ENCODE data around the gene ZBTB9. TPM values are rescaled to one million over a fixed set of nuclear protein-coding genes. Genes with fewer than 3 reads are reported as not detected.

ZBTB9 gene
- polyA plus RNA-seq, 3 donors: 0.79 to 3.1 (median 1.8) TPM

DNA sequence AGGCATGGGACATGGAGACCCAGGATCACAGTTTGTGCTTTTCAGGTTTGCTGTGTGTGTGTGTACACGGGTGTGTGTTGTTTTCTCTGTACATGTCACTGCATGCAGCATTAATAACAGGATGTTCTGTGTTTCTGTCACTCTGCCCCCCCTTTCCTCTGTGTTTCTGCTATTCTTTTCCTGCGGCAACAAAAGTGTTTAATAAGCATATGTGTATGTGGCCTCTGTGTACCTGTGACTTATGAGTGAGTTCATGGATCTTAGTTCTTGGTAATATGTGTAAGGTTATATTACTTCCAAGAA is 24.7 kb upstream of the ZBTB9 start:
- H3K27ac ChIP-seq (ENCODE audit: low read depth, low read length): no peak overlapping the region
- WGBS, 3 donors: 23 to 58% (median 28%) methylated on average over 2 of the region's 2 CpGs

DNA sequence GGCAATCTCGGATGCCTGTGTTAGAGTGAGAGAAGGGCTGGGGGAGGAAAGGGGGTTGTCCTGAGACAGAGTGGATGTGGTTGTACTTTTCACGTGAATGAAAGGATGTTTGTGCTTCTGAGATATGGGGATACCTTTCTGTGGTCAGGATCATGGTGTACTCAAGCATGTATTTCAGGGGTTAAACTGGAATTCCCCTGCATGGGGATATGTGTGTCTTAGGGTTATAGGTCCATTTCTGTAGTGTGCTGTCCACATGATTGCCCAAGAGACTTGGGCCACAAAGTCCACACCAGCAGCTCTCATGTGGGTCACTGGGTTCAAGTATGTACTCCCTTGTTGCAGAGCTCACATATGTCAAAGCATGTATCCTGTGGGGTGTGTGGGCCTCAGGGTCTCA is 24.0 kb upstream of the ZBTB9 start:
- 45 to 71% (median 48%) methylated on average over 2 of the region's 2 CpGs for WGBS, 3 donors
- H3K27ac ChIP-seq (ENCODE audit: low read depth, low read length): no peak overlapping the region

DNA sequence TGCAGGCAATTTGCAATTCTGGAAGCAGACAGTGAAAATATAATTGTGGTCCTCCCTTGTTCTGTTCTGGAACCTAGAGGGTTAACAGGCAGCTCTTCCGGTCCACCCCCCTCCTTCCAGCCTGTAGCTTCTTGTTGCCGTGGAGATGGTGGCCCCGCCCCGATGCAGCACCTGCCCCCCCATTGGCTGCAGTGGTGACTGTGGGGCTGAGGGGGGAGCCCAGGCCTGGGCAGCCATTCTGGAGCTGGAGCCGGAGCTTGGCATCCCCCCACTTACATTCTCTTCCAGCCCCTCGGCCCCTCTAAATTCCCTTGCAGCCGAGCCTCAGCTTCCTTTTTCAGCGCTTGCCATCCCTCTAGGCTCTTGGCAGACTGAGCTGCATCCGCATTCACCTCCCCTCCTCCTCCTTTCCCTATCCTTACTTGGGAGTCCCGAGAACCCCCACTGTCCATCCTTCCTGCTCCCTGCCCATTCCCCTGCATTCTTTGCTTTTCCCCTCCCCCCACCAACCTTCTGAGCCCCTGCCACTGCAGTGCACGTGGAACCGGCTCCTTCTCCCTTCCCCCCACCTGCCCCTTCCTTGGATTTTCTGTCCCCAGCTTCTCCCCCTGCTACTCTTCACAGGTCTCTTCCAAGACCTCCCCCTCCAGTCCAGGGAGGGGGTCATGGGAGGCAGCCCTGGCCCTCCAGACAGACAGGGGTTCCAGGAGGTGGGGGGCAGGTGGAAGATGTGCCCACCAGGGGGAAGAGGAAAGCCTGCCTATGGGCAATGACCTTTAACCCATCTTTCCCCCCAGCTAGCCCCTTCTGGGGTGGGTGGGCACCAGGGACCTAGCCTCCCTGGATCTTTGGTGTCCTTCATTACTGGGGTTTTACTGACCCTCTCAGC is 23.1 kb upstream of the ZBTB9 start:
- WGBS, 3 donors: 7 to 16% (median 8%) methylated on average over 6 to 12 of the region's 12 CpGs
- no peak overlapping the region for H3K27ac ChIP-seq (ENCODE audit: low read depth, low read length)

DNA sequence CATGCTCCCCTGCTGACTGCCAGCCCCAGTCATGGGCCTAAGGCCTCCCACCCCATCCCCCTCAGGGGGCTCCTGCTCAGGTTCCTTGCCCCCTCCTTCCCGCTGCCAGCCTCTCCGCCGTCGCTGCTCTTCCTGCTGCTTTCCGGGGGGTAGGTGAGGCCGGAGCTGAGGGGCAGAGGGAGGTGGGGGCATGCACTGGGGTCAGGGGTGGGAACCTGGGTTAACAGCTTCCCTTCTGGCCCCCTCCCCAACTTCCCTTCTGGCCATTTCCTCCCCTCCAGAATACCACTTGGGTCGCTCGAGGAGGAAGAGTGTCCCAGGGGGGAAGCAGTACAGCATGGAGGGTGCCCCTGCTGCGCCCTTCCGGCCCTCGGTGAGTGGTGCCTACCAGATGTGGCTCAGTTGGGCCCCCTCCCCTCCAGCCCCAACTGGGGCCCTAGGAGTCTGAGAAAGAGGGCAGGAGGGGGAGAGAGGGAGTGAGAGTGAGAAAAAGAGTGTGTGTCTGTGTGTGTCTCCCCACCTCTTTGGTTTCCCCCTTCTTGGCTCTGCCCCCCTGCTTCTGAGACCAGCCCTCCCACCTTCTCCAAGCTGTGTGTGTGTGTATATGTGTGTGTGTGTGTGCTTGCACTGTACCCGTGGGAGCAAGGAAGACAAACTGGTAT is 22.4 kb upstream of the ZBTB9 start:
- H3K27ac ChIP-seq (ENCODE audit: low read depth, low read length): no peak overlapping the region
- WGBS, 3 donors: 37 to 69% (median 50%) methylated on average over 12 of the region's 12 CpGs

DNA sequence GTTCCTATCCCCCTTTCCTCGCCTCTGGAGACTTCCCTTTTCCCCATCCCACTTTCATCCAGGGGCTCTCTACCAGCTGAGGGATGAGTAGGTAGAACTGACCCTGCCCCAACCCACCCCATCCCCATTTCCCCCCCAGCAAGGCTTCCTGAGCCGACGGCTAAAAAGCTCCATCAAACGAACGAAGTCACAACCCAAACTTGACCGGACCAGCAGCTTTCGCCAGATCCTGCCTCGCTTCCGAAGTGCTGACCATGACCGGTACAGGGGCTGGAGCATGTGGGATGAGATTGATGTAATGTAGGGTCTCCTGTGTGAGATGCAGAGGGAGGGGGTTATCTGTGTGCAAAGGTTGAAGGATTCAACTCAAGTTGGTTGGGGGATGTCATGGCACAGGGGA is 21.8 kb upstream of the ZBTB9 start:
- 54 to 79% (median 64%) methylated on average over 10 of the region's 10 CpGs for WGBS, 3 donors
- H3K27ac ChIP-seq (ENCODE audit: low read depth, low read length): no peak overlapping the region

DNA sequence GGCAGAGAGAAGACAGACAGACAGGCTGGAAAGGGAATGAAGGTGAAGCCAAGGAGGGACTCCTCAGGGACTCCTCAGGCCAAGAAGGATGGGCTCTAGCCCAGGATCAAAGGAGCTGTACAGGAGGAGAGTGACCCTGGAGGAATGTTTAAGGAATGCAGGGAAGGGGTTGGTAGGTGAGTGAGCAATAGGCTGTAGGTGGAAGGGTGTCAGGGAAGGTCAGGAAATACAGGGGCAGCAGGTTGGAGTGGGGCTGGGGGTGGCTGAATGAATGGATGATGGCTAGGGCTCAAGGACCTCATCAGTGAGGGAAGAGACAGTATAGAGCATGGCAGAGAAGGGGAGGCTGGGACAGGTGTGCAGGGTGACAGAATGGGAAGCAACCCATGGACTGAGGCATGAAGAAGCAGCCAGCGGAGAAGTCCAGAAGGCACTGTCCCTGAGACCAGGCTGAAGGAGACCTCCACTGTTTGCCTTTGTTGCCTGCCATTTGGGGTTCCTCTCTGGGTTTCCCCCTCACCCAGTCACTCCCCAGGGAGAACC is 21.3 kb upstream of the ZBTB9 start:
- 83 to 100% (median 89%) methylated on average over 1 of the region's 1 CpG for WGBS, 3 donors
- no peak overlapping the region for H3K27ac ChIP-seq (ENCODE audit: low read depth, low read length)

DNA sequence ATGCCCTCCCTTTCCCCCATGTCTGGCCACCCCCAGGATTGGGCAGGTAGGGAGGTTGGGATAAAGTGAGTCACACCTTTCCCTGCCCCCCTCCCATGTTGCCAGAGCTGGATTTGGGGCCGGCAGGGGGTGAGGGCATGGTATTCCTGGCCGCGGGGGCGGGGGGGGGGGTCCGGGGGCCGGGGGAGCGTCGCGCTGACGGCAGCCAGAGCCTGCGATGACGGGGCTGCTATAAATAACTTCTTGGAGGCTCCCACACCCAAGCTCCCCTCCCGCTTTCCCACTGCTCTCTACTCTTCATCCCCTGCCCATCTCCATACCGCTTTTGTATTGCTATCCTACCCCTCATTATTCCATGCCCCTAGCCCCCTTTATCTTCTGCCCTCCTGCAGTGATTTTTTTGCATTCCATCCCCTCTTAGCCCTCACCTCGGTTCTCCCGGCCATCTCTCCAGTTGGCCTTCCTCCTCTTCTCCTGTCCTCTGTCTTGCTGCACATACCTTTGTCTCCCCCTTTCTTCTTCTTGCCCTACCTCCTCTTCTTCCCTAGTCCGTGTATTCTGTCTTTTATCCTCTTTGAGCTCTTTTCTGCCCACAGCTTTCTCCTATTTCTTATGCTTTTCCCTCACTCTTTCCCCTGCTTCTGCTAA is 20.7 kb upstream of the ZBTB9 start:
- no peak overlapping the region for H3K27ac ChIP-seq (ENCODE audit: low read depth, low read length)

DNA sequence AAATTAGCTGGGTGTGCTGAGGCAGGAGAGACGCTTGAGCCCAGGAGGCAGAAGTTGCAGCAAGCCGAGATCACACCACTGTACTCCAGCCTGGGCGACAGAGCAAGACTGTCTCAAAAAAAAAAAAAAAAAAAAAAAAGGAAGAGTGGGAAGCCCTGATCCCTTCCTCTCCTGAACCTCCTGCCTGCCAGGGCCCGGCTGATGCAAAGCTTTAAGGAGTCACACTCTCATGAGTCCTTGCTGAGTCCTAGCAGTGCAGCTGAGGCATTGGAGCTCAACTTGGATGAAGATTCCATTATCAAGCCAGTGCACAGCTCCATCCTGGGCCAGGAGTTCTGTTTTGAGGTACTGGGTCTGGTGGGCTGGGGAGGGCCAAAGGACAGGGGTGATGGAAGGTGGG is 19.4 kb upstream of the ZBTB9 start:
- WGBS, 3 donors: 84 to 94% (median 87%) methylated on average over 4 of the region's 4 CpGs
- no peak overlapping the region for H3K27ac ChIP-seq (ENCODE audit: low read depth, low read length)

More for the DNA sequence above, 20.7 kb upstream of the ZBTB9 start:
- WGBS, 3 donors: 29 to 49% (median 31%) methylated on average over 9 to 16 of the region's 17 CpGs

DNA sequence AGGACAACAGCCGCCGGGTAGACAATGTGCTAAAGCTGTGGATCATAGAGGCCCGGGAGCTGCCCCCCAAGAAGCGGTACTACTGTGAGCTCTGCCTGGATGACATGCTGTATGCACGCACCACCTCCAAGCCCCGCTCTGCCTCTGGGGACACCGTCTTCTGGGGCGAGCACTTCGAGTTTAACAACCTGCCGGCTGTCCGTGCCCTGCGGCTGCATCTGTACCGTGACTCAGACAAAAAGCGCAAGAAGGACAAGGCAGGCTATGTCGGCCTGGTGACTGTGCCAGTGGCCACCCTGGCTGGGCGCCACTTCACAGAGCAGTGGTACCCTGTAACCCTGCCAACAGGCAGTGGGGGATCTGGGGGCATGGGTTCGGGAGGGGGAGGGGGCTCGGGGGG is 16.7 kb upstream of the ZBTB9 start:
- no peak overlapping the region for H3K27ac ChIP-seq (ENCODE audit: low read depth, low read length)
- 94 to 97% (median 95%) methylated on average over 13 to 18 of the region's 18 CpGs for WGBS, 3 donors

DNA sequence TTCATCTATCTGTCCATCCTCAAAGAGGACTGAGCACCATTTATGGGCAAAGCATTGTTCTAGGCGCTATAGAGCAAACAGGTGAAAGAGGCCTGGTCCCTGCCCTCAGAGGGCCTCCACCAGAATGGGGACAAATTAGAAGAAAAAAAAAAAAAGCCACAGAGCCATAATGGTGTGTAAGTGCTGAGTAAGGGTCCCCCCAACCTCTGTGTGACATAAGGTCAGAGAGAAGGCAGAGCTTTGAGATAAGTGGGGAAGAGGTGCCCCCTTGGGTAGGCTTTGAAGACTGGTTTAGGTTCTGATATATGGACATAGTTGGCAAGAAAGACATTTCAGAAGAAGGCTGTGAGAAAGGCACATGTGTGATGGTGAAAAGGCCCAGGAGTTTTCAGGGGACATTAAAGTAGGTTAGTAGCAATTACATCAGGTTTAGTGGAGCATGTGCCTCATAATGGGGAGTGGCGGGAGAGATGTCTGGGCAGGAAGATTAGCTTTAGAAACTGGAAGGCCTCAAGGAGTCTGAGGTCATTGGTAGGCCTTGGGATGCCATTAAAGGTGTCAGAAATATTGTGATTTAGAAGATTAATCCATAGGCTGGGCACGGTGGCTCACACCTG is 15.3 kb upstream of the ZBTB9 start:
- no peak overlapping the region for H3K27ac ChIP-seq (ENCODE audit: low read depth, low read length)
- WGBS, 3 donors: 92 to 95% (median 93%) methylated on average over 3 of the region's 3 CpGs

DNA sequence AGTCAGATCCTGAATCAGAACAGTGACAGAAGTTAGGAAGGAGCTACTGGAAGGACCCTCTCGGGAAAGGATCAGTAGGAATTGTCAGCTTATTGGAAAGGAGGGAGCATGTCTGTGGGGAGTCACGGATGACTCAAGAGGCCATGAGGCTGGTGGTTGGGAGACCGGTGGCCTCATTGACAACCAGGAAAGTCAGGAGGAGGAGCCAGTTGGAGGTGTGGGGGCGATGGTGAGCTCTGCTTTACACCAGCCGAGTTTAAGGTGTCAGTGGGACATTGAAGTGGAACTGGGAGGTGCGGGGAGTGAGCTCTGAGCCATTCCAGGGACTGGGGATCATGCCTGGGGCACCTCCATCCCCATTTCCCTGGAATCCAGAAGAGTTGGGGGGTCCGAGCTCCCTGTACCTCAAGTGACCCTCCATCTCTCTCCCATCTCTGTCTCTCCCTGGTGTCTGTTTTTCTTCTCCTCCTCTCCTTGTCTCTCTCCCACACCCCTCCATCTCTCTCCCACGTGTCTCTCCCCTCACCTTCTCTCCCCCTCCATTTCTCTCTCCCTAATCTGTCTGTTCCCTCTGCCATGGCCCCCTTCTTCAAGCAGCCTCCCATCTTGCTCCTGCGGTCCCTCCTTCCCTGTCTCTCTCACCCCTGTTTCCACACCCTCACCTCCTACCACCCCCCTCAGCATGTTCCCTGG is 14.3 kb upstream of the ZBTB9 start:
- no peak overlapping the region for H3K27ac ChIP-seq (ENCODE audit: low read depth, low read length)
- 78 to 80% (median 80%) methylated on average over 9 of the region's 9 CpGs for WGBS, 3 donors

DNA sequence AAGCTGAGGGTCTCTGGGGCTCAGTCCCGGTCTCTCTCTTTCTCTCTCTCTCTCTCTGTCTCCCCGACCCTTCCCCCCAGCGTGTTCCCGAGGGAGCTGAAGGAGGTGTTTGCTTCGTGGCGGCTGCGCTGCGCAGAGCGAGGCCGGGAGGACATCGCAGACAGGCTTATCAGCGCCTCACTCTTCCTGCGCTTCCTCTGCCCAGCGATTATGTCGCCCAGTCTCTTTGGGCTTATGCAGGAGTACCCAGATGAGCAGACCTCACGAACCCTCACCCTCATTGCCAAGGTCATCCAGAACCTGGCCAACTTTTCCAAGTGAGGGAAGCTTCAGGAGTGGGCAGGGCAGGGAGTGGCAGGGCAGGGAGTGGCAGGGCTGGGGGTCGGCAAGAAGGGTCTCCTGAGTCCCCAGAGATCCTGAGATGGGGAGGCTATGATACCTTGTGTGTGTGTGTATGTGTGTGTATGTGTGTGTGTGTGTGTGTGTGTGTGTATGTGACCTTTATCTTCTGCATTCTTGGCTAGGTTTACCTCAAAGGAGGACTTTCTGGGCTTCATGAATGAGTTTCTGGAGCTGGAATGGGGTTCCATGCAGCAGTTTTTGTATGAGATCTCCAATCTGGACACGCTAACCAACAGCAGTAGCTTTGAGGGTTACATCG is 13.6 kb upstream of the ZBTB9 start:
- 81 to 86% (median 82%) methylated on average over 19 of the region's 19 CpGs for WGBS, 3 donors
- H3K27ac ChIP-seq (ENCODE audit: low read depth, low read length): no peak overlapping the region

DNA sequence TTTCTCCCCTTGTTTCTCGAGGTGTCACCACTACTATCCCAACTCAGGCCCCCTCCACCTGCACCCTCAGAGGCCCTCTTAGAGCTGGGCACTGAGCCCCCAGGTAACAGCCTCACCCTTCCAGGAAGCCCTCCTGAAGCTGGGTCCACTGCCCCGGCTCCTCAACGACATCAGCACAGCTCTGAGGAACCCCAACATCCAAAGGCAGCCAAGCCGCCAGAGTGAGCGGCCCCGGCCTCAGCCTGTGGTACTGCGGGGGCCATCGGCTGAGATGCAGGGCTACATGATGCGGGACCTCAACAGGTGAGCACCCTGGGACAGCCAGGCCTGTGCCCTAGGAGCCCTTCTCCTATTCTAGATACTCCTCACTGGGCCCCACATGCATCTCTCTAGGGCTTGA is 12.9 kb upstream of the ZBTB9 start:
- 93 to 95% (median 94%) methylated on average over 9 of the region's 9 CpGs for WGBS, 3 donors
- H3K27ac ChIP-seq (ENCODE audit: low read depth, low read length): no peak overlapping the region

DNA sequence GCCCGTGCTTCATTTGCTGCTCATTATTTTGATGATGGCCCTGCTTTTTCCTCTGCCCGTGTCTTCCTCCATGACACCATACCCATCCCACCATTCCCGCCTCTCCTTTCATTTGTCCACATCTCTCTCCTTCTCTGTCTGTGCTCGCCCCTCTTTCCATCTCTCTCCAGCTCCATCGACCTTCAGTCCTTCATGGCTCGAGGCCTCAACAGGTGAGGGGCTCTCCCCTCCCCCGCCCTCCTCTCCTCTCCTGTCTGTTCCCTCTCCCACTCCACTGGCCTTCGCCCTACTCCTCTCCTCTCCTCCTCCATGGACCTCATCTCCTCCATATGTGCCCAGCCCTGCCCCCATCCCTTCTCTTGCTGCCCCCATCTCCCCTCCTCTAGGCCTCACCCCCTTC is 12.1 kb upstream of the ZBTB9 start:
- WGBS, 3 donors: 82 to 92% (median 89%) methylated on average over 8 of the region's 8 CpGs
- H3K27ac ChIP-seq (ENCODE audit: low read depth, low read length): no peak overlapping the region

DNA sequence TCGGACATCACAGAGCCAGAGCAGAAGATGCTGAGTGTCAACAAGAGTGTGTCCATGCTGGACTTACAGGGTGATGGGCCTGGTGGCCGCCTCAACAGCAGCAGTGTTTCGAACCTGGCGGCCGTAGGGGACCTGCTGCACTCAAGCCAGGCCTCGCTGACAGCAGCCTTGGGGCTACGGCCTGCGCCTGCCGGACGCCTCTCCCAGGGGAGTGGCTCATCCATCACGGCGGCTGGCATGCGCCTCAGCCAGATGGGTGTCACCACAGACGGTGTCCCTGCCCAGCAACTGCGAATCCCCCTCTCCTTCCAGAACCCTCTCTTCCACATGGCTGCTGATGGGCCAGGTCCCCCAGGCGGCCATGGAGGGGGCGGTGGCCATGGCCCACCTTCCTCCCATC is 11.4 kb upstream of the ZBTB9 start:
- 95 to 96% (median 95%) methylated on average over 17 of the region's 17 CpGs for WGBS, 3 donors
- H3K27ac ChIP-seq (ENCODE audit: low read depth, low read length): no peak overlapping the region

DNA sequence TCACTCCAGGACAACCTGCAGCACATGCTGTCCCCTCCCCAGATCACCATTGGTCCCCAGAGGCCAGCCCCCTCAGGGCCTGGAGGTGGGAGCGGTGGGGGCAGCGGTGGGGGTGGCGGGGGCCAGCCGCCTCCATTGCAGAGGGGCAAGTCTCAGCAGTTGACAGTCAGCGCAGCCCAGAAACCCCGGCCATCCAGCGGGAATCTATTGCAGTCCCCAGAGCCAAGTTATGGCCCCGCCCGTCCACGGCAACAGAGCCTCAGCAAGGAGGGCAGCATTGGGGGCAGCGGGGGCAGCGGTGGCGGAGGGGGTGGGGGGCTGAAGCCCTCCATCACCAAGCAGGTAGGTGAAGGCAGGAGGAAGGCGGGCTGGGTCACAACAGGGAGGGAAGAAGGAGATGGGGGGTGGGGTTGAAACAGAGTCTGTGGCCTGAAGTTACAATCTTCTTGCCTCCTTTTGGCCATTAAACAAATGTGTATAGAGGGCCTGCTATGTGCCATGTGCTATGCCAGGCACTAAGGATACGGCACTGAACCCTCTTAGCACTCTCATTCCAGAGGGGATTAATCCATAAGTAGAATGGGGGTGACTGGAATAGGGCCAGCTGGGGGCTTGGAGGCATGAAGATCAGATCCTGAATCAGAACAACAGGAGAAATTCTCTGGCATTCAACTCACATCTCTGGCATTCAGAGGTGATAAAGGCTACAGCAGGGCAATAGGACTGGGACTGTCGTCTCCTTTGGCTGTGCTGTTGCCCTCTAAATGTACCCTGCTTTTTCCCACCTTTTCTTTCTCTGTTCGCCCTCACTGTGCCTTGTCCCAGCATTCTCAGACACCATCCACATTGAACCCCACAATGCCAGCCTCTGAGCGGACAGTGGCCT is 10.5 kb upstream of the ZBTB9 start:
- no peak overlapping the region for H3K27ac ChIP-seq (ENCODE audit: low read depth, low read length)
- WGBS, 3 donors: 86 to 93% (median 90%) methylated on average over 18 of the region's 18 CpGs

DNA sequence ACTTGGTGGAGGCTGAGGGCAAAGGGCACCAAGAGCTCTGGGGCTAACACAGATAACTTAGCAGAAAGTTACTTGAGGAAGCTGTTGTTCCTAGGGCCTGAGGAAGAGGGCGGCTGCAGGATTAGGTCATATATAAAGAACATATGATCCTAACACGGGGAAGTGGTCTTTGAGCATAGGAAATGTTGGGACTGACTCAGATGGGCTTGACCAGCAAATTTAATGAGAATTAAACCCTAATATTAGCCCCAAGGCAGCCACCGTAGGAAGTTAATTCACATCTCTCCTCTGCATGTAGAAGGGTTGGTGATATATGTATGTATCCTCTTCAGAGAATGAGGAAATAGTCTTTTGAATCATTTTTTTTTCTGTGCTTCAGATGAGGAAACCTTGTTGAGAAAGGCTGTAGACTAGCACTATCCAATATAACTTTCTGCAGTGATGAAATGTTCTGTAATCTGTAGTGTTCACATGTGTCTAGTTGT is 9.2 kb upstream of the ZBTB9 start:
- 45 to 84% (median 65%) methylated on average over 3 of the region's 3 CpGs for WGBS, 3 donors
- no peak overlapping the region for H3K27ac ChIP-seq (ENCODE audit: low read depth, low read length)

Measured in adipose tissue (tissue), 3 donors.